Measurements from ENCODE around the gene KRT33B.

- TF ChIP-seq, protein P1, sequence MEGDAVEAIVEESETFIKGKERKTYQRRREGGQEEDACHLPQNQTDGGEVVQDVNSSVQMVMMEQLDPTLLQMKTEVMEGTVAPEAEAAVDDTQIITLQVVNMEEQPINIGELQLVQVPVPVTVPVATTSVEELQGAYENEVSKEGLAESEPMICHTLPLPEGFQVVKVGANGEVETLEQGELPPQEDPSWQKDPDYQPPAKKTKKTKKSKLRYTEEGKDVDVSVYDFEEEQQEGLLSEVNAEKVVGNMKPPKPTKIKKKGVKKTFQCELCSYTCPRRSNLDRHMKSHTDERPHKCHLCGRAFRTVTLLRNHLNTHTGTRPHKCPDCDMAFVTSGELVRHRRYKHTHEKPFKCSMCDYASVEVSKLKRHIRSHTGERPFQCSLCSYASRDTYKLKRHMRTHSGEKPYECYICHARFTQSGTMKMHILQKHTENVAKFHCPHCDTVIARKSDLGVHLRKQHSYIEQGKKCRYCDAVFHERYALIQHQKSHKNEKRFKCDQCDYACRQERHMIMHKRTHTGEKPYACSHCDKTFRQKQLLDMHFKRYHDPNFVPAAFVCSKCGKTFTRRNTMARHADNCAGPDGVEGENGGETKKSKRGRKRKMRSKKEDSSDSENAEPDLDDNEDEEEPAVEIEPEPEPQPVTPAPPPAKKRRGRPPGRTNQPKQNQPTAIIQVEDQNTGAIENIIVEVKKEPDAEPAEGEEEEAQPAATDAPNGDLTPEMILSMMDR (IDR thresholded peaks at IDR 0.05): no peak
- TF ChIP-seq POLR2A (IDR thresholded peaks at IDR 0.05): no peak
Measured at GRCh38 chr17:41360296-41360995, 9.2 kb downstream of the KRT33B start.

Data from heart left ventricle (tissue), 13 donors.